PFSK-1 (cell line): Measurements from ENCODE around the gene SNAPC1.

ENCODE experiments used
- FOXP2 ChIP-seq: optimal IDR thresholded peaks from 2 replicates; pipeline ENCODE3; 2011; ENCODE audit warnings: borderline replicate concordance, control low read depth, inconsistent platforms; ENCODE audit not compliant: insufficient read depth; ENCODE audit errors: extremely low read length, extremely low read depth
- POLR2AphosphoS5 ChIP-seq: IDR thresholded peaks from 2 replicates; pipeline ENCODE4 v1.6.1; 2012; ENCODE audit warnings: low read depth, mild to moderate bottlenecking, control low read depth, low read length, moderate library complexity
- REST ChIP-seq, 2 experiments: IDR thresholded peaks; 2 replicates each; pipeline versions ENCODE4 v1.6.1 to v1.8.0; 2011 to 2012; ENCODE audit warnings: low read depth in 2 of 2, low read length in 2 of 2, control low read depth in 1 of 2, inconsistent platforms in 1 of 2, mild to moderate bottlenecking in 1 of 2, moderate library complexity in 1 of 2; ENCODE audit not compliant: insufficient read depth in 1 of 2
- SIN3A ChIP-seq: IDR thresholded peaks from 2 replicates; pipeline ENCODE4 v1.6.1; 2012; ENCODE audit warnings: mild to moderate bottlenecking, low read length, moderate library complexity, borderline replicate concordance; ENCODE audit not compliant: insufficient read depth
- TAF1 ChIP-seq: IDR thresholded peaks from 2 replicates; pipeline ENCODE4 v1.6.1; 2012; ENCODE audit warnings: low read length, control low read depth, borderline replicate concordance; ENCODE audit not compliant: insufficient read depth

Gene SNAPC1

GRCh38 chr14:61803755-61804154 lies 41.5 kb downstream of the SNAPC1 start:
- TF ChIP-seq TAF1, result no peak
- no peak for TF ChIP-seq POLR2AphosphoS5
- no peak for TF ChIP-seq REST (IDR thresholded peaks at IDR 0.05; ENCODE audit: insufficient read depth in 1 of 2, low read depth in 2 of 2, low read length in 2 of 2)
- TF ChIP-seq SIN3A, result no peak
- no peak for TF ChIP-seq FOXP2

- TF ChIP-seq REST (IDR thresholded peaks at IDR 0.05; ENCODE audit: insufficient read depth in 1 of 2, low read depth in 2 of 2, low read length in 2 of 2), result no peak
- TF ChIP-seq TAF1, result no peak
- TF ChIP-seq SIN3A, result no peak
- TF ChIP-seq POLR2AphosphoS5, result no peak
- no peak for TF ChIP-seq FOXP2
Measured at GRCh38 chr14:61805451-61805850, 43.2 kb downstream of the SNAPC1 start.

- TF ChIP-seq FOXP2 (no peak), REST (IDR thresholded peaks at IDR 0.05; ENCODE audit: insufficient read depth in 1 of 2, low read depth in 2 of 2, low read length in 2 of 2) (no peak), POLR2AphosphoS5 (no peak), TAF1 (no peak), SIN3A (no peak)
Measured at GRCh38 chr14:61811882-61812346, 49.7 kb downstream of the SNAPC1 start.

GRCh38 chr14:61812347-61813095 lies 50.3 kb downstream of the SNAPC1 start, which contains the start of gene SYT16:
TSS of gene SYT16 (plus strand) at chr14:61812703.
- TF ChIP-seq FOXP2, result no peak
- no peak for TF ChIP-seq POLR2AphosphoS5
- TF ChIP-seq SIN3A, result no peak
- no peak for TF ChIP-seq REST (IDR thresholded peaks at IDR 0.05; ENCODE audit: insufficient read depth in 1 of 2, low read depth in 2 of 2, low read length in 2 of 2)
- no peak for TF ChIP-seq TAF1
